ENCODE results near the gene EFNB2.

DNA sequence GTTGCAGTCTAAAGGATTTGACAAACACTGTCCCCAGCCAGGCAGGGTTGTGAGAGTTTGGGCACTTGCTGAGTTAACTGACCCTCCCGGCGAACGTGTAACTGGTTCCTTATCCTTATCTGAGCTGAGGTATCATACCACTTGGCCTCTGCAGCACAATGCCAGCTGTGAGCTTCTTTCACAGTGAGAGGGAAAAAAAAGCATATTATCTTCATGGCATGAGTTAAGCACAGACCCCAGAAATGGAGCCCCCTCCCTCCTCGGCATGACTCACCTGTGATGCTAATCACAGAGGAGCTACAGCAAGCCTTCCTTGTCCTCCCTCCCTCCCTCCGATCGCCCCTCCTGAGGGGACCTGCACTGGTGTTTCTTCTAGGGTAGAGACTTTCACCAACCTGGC, 60.5 kb downstream of the EFNB2 start:
- no peak for TF ChIP-seq EZH2 (IDR thresholded peaks at IDR 0.05; ENCODE audit: borderline replicate concordance, low read depth, low read length, poor library complexity, severe bottlenecking)
- TF ChIP-seq, protein P1, sequence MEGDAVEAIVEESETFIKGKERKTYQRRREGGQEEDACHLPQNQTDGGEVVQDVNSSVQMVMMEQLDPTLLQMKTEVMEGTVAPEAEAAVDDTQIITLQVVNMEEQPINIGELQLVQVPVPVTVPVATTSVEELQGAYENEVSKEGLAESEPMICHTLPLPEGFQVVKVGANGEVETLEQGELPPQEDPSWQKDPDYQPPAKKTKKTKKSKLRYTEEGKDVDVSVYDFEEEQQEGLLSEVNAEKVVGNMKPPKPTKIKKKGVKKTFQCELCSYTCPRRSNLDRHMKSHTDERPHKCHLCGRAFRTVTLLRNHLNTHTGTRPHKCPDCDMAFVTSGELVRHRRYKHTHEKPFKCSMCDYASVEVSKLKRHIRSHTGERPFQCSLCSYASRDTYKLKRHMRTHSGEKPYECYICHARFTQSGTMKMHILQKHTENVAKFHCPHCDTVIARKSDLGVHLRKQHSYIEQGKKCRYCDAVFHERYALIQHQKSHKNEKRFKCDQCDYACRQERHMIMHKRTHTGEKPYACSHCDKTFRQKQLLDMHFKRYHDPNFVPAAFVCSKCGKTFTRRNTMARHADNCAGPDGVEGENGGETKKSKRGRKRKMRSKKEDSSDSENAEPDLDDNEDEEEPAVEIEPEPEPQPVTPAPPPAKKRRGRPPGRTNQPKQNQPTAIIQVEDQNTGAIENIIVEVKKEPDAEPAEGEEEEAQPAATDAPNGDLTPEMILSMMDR (conservative IDR thresholded peaks at IDR 0.05; ENCODE audit: low read depth, low read length): no peak
